Bronchus fibroblast of lung (primary cell): ENCODE results near the gene RPS6KA6. TPM values are rescaled to one million over a fixed set of nuclear protein-coding genes. Genes with fewer than 3 reads are reported as not detected.

Experiments used
- total RNA-seq: library from RNA; depleted of rRNA; stranded (reverse); fragments of >200 nt; gene quantifications from 2 replicates; pipeline ENCODE4 v1.2.3, GENCODE V29; 2015

Gene RPS6KA6
- total RNA-seq: 0.74 and 1.5 TPM in 2 replicates

GRCh38 chrX:84187533-84188319, at the start of gene RPS6KA6:
Gene RPS6KA6, minus strand, starts transcription at chrX:84188199. Its CDS starts 300 bp downstream, at chrX:84187899.

